Astrocyte of the cerebellum (primary cell): Measurements from ENCODE around the gene DIAPH1.
"Not testable (repeated sequence)": the region's sequence is repeated elsewhere in the genome, so short reads cannot be mapped to it uniquely, and the experiment has no call there.

Experiments used
- DNase-seq: peaks from one replicate; pipeline ENCODE4 v3.0.0-alpha.2; 2011; ENCODE audit warnings: low read depth
- H3K4me3 ChIP-seq: 2 replicates; pipeline ENCODE4 v1.5.1; 2011; ENCODE audit warnings: mild to moderate bottlenecking, low read depth, low read length, moderate library complexity
- CTCF ChIP-seq: IDR thresholded peaks from 2 replicates; pipeline ENCODE4 v1.5.1; 2012; ENCODE audit warnings: low read length, low read depth, moderate library complexity, mild to moderate bottlenecking; ENCODE audit errors: missing control alignments
- in situ Hi-C: cut with HindIII; loops from 2 replicates; pipeline ENCODE4 v1.10.0; 2017; ENCODE audit warnings: low sequenced_read_pairs

Gene DIAPH1

GRCh38 chr5:141617682-141618029 is 1.1 kb downstream of the DIAPH1 start:
- no peak for DNase-seq
- no peak for TF ChIP-seq CTCF
- H3K4me3 ChIP-seq = peak overlapping the region; percentile 86
- in situ Hi-C loops = no loop called here

GRCh38 chr5:141617128-141617527 is 1.7 kb downstream of the DIAPH1 start:
- H3K4me3 ChIP-seq = peak overlapping the region; percentile 86
- in situ Hi-C loops = no loop called here
- no peak for TF ChIP-seq CTCF
- no peak for DNase-seq

GRCh38 chr5:141615991-141616720 is 2.6 kb downstream of the DIAPH1 start:
- in situ Hi-C loops = no loop called here
- H3K4me3 ChIP-seq = no peak overlapping the region
- DNase-seq = no peak
- no peak for TF ChIP-seq CTCF

- no peak for DNase-seq
- in situ Hi-C loops = no loop called here
- no peak for TF ChIP-seq CTCF
- H3K4me3 ChIP-seq = no peak overlapping the region
Observed at GRCh38 chr5:141613344-141613743, 5.5 kb downstream of the DIAPH1 start.

GRCh38 chr5:141611289-141611688 is 7.5 kb downstream of the DIAPH1 start:
- DNase-seq = no peak
- in situ Hi-C loops = no loop called here
- TF ChIP-seq CTCF = no peak
- H3K4me3 ChIP-seq = no peak overlapping the region

- H3K4me3 ChIP-seq, in situ Hi-C loops, DNase-seq: not testable (repeated sequence)
Observed at GRCh38 chr5:141609921-141610320, 8.9 kb downstream of the DIAPH1 start.

GRCh38 chr5:141609044-141609443 is 9.8 kb downstream of the DIAPH1 start:
- in situ Hi-C loops = no loop called here
- no peak overlapping the region for H3K4me3 ChIP-seq
- TF ChIP-seq CTCF = no peak
- DNase-seq = no peak
